ENCODE measurements around the gene NPFFR1.

Gene NPFFR1

GRCh38 chr10:70283445-70284399, at the start of gene NPFFR1:
TSS of gene NPFFR1 (minus strand) at chr10:70284004. CDS start at chr10:70283676, 328 bp downstream.
- peak; percentile 74 for DNase-seq

- no peak for DNase-seq
Measured at GRCh38 chr10:70333268-70333667, 49.5 kb upstream of the NPFFR1 start.

GRCh38 chr10:70331486-70332268, 47.9 kb upstream of the NPFFR1 start:
- peak; percentile 91 for DNase-seq

DNA sequence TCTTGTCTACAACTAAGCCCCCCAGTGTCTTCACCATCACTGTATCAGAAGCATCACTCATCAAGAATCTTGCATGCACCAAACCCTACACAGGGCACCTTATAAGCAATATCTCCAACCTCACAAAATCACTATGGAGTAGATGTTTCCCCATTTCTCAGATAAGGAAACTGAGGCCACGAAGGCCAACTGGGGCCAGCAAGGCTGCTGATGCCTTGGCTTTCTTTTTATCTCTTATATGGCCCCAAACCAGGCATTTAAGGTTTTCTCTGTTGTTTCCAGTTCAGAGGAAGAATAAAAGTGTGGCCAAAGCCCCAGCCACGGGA, 47.3 kb upstream of the NPFFR1 start:
- DNase-seq, result no peak

- DNase-seq, result no peak
Measured at GRCh38 chr10:70330671-70331070, 46.9 kb upstream of the NPFFR1 start.

DNA sequence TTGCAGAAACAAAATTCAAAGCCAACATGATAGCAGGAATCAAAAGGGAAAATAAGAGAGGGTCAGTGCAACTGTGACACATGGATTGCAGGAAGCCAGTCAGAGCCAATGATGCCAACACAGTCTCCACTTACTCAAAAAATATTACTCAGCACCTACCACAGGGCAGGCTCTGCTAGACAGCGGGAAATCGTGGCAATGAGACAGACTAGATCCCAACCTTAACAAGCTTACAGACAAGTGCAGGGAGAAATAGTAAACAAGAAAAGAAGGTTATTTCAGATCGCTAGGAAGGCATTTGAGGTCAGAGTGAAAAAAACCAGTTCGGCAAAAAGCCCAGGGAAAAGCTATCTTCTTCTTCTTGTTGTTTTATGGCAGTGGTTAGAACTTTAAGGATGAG, 45.2 kb upstream of the NPFFR1 start:
- DNase-seq, result no peak

GRCh38 chr10:70328018-70328417, 44.2 kb upstream of the NPFFR1 start:
- no peak for DNase-seq

DNA sequence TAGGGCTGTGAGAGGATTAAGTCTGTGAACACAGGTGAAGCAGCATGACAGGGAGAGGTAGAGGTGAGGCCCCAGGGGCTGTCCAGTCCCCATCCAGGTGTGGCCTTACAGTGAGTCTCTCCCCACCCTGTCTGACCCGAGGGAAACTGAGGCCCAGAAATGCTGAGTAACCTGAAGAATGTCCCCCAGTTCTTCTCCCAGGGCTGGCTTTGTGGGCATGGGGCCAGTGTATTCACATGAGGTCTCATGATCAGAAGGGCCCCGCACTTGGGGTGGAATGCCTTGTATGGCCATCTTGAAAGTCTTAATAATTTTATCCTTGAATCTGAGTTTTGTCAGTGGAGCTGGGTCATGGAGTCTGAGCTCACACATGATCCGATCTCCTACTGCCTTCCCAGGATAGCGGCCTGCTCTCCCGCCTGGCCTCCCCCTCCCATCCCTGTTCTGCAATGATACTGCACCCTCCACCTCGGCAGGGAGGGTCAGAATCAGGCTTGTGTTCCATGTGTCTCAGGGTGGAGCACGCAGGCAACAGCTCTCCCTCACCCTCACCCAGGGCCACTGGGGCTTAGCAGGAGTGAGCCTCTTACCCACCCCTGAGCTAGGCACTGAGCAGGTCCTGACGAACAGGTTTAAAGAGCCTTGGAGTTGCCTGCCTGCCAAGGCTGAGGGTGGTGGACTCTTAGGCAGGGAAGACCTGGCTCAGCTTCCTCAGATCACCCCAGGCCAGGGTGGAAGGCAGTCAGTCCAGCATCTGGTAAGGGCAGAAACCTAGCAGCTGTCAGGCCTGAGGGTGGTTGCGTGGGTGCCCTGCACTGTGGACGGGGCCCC, 41.4 kb upstream of the NPFFR1 start:
- DNase-seq, result peak; percentile 26

DNA sequence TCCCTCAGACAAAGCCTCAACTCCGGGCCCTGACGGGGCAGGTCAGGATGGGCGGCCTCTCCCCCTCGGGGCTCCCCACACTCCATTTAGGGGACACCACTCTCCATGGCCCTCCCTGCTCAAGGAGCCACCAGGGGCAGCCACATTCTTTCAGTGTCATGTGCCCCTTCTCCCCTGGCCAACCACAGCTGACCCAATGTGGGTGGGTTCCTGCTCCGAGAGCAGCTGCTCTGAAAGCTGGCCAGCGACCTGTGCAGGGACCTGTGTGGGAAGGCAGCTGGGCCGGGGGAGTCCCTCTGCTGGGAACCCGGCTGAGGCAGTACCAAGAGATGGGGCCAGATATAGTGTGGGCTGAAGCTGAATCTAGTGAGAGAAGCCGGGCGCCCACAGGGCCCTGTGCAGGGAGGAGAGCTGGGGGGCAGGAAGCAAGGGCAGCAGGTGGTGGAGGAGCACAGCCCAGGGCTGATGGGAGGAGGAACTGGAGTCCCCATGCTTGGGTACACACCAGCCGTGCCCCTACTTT, 40.6 kb upstream of the NPFFR1 start:
- DNase-seq, result peak; percentile 19

- peak; percentile 60 for DNase-seq
Measured at GRCh38 chr10:70323697-70324338, 40.0 kb upstream of the NPFFR1 start.

DNA sequence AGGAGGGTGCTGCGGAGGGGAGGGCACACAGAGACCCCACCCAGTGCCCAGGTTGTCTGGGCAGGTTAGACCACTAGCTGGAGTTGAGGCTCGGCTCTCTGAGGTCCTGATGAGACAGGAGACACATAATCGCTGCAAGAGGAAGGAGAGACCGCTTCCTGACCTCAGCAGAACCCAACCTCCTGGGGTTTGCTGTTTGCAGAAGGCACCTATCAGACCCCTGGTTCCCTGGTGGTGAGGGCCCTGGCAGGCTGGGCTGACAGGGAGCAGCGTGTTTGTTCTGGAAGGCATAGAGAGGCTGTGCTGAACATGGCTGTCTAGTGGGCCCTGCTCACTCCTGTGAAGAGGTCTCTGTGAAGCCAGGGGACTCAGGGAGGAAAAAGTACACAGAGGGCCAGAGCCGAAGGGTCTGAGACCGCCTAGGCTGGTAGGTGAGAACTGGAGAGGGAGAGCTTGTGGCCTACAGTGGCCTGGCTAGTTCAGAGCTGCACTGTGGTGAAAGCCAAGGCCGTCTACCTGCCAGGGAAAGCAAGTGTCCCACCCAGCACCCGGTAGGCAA, 39.4 kb upstream of the NPFFR1 start:
- peak; percentile 58 for DNase-seq

DNA sequence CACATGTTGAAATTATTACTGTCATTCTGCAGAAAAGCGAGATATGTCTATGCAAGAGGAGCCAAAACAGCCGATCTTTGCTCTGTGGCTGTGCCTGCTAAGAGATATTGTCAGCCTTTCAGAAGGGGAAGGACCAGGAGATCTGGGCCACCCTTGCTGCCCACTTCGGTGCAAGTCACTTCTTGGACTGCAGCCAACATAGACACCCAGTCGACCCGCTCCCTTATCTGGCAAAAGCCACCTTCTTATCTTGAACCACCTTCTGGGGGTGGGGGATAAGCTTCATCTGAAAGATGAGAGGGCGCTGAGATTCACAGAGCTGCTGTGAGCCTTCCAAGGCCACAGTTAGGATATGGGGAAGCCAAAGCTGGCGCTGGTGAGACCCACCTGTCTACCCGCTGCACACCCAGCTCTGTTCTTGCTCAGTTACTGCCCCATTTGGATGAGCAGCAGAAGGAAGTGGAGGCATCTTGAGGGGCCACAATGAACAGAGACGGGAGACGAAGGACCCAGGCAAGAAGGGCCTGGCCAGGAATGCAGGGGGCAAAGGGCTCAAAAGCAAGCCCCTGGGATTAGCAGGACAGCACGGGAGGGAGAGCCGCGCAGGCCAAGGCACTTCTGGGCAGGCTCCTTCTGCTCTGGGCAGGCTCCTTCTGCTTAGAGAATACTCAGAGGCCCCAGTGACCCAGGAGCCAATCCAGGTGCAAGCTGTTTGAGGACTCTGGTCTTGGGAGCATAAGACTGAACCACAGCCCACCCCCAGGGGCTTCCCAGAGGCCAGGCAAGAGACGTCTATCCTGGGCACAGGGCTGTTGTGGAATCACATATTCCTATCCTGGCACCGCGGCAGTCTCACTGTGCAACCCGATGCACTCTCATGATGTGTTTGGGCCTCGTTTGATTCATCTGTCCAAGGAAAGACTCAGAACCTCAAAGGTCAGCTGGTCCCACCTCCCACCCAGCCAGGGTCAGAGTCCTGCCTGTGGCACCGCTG, 38.4 kb upstream of the NPFFR1 start:
- no peak for DNase-seq

- no peak for DNase-seq
Measured at GRCh38 chr10:70321233-70321632, 37.4 kb upstream of the NPFFR1 start.

GRCh38 chr10:70320751-70321150, 36.9 kb upstream of the NPFFR1 start:
- DNase-seq, result peak; percentile 1

GRCh38 chr10:70319824-70320223, 36.0 kb upstream of the NPFFR1 start:
- DNase-seq, result no peak

GRCh38 chr10:70319183-70319582, 35.4 kb upstream of the NPFFR1 start:
- DNase-seq, result peak; percentile 65

GRCh38 chr10:70317943-70318318, 34.1 kb upstream of the NPFFR1 start:
- peak; percentile 47 for DNase-seq

DNA sequence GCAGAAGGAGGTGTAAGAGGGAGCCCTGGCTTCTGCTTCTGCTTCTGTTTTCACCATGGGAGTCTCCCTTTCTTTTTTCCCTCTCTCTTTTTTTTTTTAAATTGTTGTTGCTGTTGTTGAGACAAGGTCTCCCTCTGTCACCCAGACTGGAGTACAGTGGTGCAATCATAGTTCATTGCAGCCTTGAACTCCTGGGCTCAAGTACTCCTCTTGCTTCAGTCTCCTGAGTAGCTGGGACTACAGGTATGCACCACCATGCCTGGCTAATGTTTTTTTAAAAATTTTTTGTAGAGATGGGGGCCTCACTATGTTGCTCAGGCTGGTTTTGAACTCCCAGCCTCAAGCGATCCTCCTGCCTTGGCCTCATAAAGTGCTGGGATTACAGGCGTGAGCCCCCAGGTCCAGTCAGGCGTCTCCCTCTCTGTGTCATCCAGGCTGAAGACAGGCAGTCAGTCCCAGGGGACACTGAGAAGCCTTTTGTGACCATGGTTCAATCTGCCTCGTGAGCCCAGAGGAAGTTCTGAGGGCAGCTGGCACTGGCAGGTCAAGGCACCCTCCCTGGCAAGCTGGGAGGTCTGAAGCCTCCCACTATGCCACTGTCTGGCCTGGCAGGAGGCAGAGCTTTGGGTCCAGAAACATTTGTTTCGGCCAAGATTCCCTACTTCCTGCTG, 33.6 kb upstream of the NPFFR1 start:
- peak; percentile 47 for DNase-seq

- no peak for DNase-seq
Measured at GRCh38 chr10:70315815-70316214, 32.0 kb upstream of the NPFFR1 start.

DNA sequence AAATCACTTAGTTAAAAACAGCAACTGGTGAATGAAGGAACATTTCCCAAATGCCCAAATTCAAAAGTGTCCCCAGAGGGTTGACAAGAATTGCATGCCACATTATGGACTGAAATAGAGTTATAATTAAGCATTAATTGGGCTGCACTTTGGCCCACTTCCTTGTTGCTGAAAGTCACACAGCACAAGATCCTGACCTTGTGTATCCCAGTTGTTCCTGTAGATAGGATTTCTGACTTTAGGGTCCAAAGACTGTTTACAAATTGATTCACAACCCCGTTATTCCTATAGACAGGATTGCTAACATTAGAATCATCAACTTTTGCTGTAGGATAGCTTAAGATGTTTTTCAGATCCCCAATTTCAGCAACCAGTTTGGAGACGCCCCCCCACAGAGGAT, 31.5 kb upstream of the NPFFR1 start:
- peak; percentile 14 for DNase-seq
